ENCODE results near the gene UCN2. TPM values are rescaled to one million over a fixed set of nuclear protein-coding genes. Genes with fewer than 3 reads are reported as not detected.

UCN2 gene
- total RNA-seq, 1 experiment from 2014 or later = 0.49 TPM

DNA sequence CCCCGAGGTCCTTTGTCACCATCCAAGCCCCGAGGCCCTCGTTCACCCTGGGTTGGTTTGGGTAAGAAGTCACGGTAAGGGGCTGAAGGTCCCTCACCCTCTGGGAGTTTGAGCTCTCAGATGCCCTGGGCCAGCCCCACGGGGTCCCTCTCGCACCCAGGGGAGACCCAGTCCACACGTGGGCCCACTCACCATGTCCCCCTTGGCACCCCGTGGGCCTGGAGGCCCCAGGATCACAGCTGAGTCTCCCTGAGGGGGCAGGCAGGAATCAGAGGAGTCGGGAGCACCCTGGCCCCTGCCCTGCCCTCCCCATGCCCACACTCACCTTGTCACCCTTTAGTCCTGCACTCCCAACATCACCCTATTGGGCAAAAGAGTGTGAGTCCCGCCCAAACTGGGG lies 5.8 kb upstream of the UCN2 start:
- POLR2A ChIA-PET (ENCODE audit: low non-redundant PET) = no interaction called here

DNA sequence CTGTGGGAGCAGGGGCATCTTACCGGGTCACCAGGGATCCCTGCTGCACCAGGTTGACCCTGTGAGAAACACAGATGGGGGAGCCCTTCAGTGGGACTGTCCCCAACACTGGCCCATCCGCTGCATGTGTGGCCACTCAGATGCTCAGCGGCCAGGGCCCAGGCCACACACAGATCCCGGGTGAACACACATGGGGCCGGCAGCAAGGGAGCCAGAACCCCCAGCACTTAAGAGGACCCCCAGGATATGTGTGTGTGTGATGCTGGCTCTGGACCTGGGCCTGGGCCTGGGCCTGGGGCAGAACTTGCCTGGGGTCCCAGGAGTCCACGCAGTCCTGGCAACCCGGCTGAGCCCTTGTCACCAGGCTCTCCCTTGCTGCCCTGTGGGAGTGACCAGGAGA lies 4.9 kb upstream of the UCN2 start:
- intact Hi-C loops (cut with micrococcal nuclease; ENCODE audit: unreplicated experiment) = no loop called here
- no TSS peak for BruUV-seq (replicated peaks)
- POLR2A ChIA-PET (ENCODE audit: low non-redundant PET) = no interaction called here

More for the DNA sequence above, 5.8 kb upstream of the UCN2 start:
- no peaks in the 10 kb centered on the region for H3K9me3 ChIP-seq (ENCODE audit: low read depth, low read length, poor library complexity, severe bottlenecking)
- TF ChIP-seq, protein P1, sequence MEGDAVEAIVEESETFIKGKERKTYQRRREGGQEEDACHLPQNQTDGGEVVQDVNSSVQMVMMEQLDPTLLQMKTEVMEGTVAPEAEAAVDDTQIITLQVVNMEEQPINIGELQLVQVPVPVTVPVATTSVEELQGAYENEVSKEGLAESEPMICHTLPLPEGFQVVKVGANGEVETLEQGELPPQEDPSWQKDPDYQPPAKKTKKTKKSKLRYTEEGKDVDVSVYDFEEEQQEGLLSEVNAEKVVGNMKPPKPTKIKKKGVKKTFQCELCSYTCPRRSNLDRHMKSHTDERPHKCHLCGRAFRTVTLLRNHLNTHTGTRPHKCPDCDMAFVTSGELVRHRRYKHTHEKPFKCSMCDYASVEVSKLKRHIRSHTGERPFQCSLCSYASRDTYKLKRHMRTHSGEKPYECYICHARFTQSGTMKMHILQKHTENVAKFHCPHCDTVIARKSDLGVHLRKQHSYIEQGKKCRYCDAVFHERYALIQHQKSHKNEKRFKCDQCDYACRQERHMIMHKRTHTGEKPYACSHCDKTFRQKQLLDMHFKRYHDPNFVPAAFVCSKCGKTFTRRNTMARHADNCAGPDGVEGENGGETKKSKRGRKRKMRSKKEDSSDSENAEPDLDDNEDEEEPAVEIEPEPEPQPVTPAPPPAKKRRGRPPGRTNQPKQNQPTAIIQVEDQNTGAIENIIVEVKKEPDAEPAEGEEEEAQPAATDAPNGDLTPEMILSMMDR (conservative IDR thresholded peaks at IDR 0.05; ENCODE audit: low read depth, low read length) = no peak
- TF ChIP-seq EZH2 (IDR thresholded peaks at IDR 0.05; ENCODE audit: borderline replicate concordance, low read depth, low read length, poor library complexity, severe bottlenecking) = no peak
- intact Hi-C loops (cut with micrococcal nuclease; ENCODE audit: unreplicated experiment) = no loop called here
- H3K4me3 ChIP-seq (ENCODE audit: low read depth, low read length, poor library complexity, severe bottlenecking) = no peak overlapping the region
- no peak overlapping the region for H3K27ac ChIP-seq (ENCODE audit: low read depth, low read length, poor library complexity, severe bottlenecking)
- H3K4me1 ChIP-seq (ENCODE audit: insufficient read depth, low read length, poor library complexity, severe bottlenecking) = no peaks in the 10 kb centered on the region
- DNase-seq (ENCODE audit: low spot score) = no peak
- no peaks in the 10 kb centered on the region for H3K36me3 ChIP-seq (ENCODE audit: insufficient read depth, low read length, poor library complexity, severe bottlenecking)
- no peaks in the 10 kb centered on the region for H3K27me3 ChIP-seq (replicated peaks; ENCODE audit: insufficient read depth, low read depth, low read length, poor library complexity)
- no TSS peak for BruUV-seq (replicated peaks)
- CTCF ChIA-PET = no interaction called here

GRCh38 chr3:48567500-48567899 lies 3.9 kb upstream of the UCN2 start:
- H3K27ac ChIP-seq (ENCODE audit: low read depth, low read length, poor library complexity, severe bottlenecking) = no peak overlapping the region
- H3K4me1 ChIP-seq (ENCODE audit: insufficient read depth, low read length, poor library complexity, severe bottlenecking) = peaks cover 9% of the 10 kb centered on the region
- H3K36me3 ChIP-seq (ENCODE audit: insufficient read depth, low read length, poor library complexity, severe bottlenecking) = no peaks in the 10 kb centered on the region
- TF ChIP-seq, protein P1 (conservative IDR thresholded peaks at IDR 0.05; ENCODE audit: low read depth, low read length) = no peak
- TF ChIP-seq EZH2 (IDR thresholded peaks at IDR 0.05; ENCODE audit: borderline replicate concordance, low read depth, low read length, poor library complexity, severe bottlenecking) = no peak
- DNase-seq (ENCODE audit: low spot score) = no peak
- intact Hi-C loops (cut with micrococcal nuclease; ENCODE audit: unreplicated experiment) = no loop called here
- POLR2A ChIA-PET (ENCODE audit: low non-redundant PET) = no interaction called here
- BruUV-seq (replicated peaks) = no TSS peak
- CTCF ChIA-PET = no interaction called here
- no peaks in the 10 kb centered on the region for H3K27me3 ChIP-seq (replicated peaks; ENCODE audit: insufficient read depth, low read depth, low read length, poor library complexity)
- H3K4me3 ChIP-seq (ENCODE audit: low read depth, low read length, poor library complexity, severe bottlenecking) = no peak overlapping the region
- no peaks in the 10 kb centered on the region for H3K9me3 ChIP-seq (ENCODE audit: low read depth, low read length, poor library complexity, severe bottlenecking)

More for the DNA sequence above, 4.9 kb upstream of the UCN2 start:
- H3K27ac ChIP-seq (ENCODE audit: low read depth, low read length, poor library complexity, severe bottlenecking) = no peak overlapping the region
- peaks cover 3% of the 10 kb centered on the region for H3K4me1 ChIP-seq (ENCODE audit: insufficient read depth, low read length, poor library complexity, severe bottlenecking)
- no peaks in the 10 kb centered on the region for H3K9me3 ChIP-seq (ENCODE audit: low read depth, low read length, poor library complexity, severe bottlenecking)
- H3K36me3 ChIP-seq (ENCODE audit: insufficient read depth, low read length, poor library complexity, severe bottlenecking) = no peaks in the 10 kb centered on the region
- DNase-seq (ENCODE audit: low spot score) = no peak
- H3K27me3 ChIP-seq (replicated peaks; ENCODE audit: insufficient read depth, low read depth, low read length, poor library complexity) = no peaks in the 10 kb centered on the region
- TF ChIP-seq, protein P1 (conservative IDR thresholded peaks at IDR 0.05; ENCODE audit: low read depth, low read length) = no peak
- TF ChIP-seq EZH2 (IDR thresholded peaks at IDR 0.05; ENCODE audit: borderline replicate concordance, low read depth, low read length, poor library complexity, severe bottlenecking) = no peak
- CTCF ChIA-PET = no interaction called here
- H3K4me3 ChIP-seq (ENCODE audit: low read depth, low read length, poor library complexity, severe bottlenecking) = no peak overlapping the region
